Uterus (tissue), 2 donors: ENCODE data around the gene NXN.
"Not testable (repeated sequence)": the region's sequence is repeated elsewhere in the genome, so short reads cannot be mapped to it uniquely, and the experiment has no call there.

ENCODE experiments used
- POLR2A ChIP-seq, 2 donors: fragments of 450-650 bp; IDR thresholded peaks; one replicate each; pipeline ENCODE4 v1.6.1; 2016; ENCODE audit warnings: antibody characterized with exemption in 2 of 2, mild to moderate bottlenecking in 1 of 2, moderate library complexity in 1 of 2
- TF ChIP-seq, protein P1 (sequence below), 4 experiments: fragments of 200-600 bp in 2 of 4; fragments of 450-650 bp in 2 of 4; sonication (generic) in 2 of 4; IDR thresholded peaks; one replicate each; pipeline ENCODE4 v1.5.1; 2016 to 2019; ENCODE audit warnings: antibody characterized with exemption in 4 of 4, mild to moderate bottlenecking in 2 of 4, moderate library complexity in 1 of 4

DNA sequence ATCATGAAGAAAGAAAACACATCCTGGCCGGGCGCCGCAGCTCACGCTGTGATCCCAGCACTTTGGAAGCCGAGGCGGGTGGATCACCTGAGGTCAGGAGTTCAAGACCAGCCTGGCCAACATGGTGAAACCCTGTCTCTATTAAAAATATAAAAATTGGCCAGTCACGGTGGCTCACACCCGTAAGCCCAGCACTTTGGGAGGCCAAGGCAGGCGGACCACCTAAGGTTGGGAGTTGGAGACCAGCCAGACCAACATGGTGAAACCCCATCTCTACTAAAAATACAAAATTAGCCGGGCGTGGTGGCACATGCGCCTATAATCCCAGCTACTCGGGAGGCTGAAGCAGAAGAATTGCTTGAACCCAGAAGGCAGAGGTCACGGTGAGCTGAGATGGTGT, 7.7 kb downstream of the NXN start:
- TF ChIP-seq, protein P1, sequence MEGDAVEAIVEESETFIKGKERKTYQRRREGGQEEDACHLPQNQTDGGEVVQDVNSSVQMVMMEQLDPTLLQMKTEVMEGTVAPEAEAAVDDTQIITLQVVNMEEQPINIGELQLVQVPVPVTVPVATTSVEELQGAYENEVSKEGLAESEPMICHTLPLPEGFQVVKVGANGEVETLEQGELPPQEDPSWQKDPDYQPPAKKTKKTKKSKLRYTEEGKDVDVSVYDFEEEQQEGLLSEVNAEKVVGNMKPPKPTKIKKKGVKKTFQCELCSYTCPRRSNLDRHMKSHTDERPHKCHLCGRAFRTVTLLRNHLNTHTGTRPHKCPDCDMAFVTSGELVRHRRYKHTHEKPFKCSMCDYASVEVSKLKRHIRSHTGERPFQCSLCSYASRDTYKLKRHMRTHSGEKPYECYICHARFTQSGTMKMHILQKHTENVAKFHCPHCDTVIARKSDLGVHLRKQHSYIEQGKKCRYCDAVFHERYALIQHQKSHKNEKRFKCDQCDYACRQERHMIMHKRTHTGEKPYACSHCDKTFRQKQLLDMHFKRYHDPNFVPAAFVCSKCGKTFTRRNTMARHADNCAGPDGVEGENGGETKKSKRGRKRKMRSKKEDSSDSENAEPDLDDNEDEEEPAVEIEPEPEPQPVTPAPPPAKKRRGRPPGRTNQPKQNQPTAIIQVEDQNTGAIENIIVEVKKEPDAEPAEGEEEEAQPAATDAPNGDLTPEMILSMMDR (IDR thresholded peaks at IDR 0.05), result not testable (repeated sequence)
- TF ChIP-seq POLR2A (IDR thresholded peaks at IDR 0.05), result not testable (repeated sequence)
